ENCODE measurements around the gene BCAS3.

- TF ChIP-seq CTCF (IDR thresholded peaks at IDR 0.05) (no peak), POLR2A (IDR thresholded peaks at IDR 0.05) (no peak), EP300 (IDR thresholded peaks at IDR 0.05) (no peak)
Measured at GRCh38 chr17:61331178-61331577, 653.5 kb downstream of the BCAS3 start.
